Psoas muscle (tissue), 8 donors: ENCODE results near the gene ITIH1. TPM values are rescaled to one million over a fixed set of nuclear protein-coding genes. Genes with fewer than 3 reads are reported as not detected.

Experiments used
- ATAC-seq, 4 donors: fragments of 200-7000 bp; cut with Tn5 transposase; one replicate each; pipeline ENCODE4 v1.9.1; 2020; ENCODE audit warnings: moderate library complexity in 3 of 4, mild to moderate bottlenecking in 2 of 4
- DNase-seq, 2 donors: peaks; one replicate each; pipeline ENCODE4 v3.0.0-alpha.2; 2020
- H3K27ac ChIP-seq: fragments of 200-600 bp; one replicate; pipeline ENCODE4 v1.8.0; 2022
- H3K27me3 ChIP-seq, 3 donors: fragments of 200-600 bp in 1 of 3; one replicate each; pipeline versions ENCODE4 v1.6.1 to v1.8.0; 2013 to 2022; ENCODE audit warnings: low read length in 2 of 3, mild to moderate bottlenecking in 2 of 3, moderate library complexity in 1 of 3; ENCODE audit not compliant: insufficient read depth in 3 of 3
- H3K36me3 ChIP-seq, 2 donors: fragments of 200-600 bp in 1 of 2; one replicate each; pipeline versions ENCODE4 v1.6.1 to v1.8.0; 2013 to 2022; ENCODE audit warnings: low read depth in 1 of 2, mild to moderate bottlenecking in 1 of 2, moderate library complexity in 1 of 2; ENCODE audit not compliant: insufficient read depth in 1 of 2
- H3K4me1 ChIP-seq: fragments of 200-600 bp; one replicate; pipeline ENCODE4 v1.8.0; 2022
- H3K4me3 ChIP-seq: fragments of 200-600 bp; one replicate; pipeline ENCODE4 v1.8.0; 2022; ENCODE audit warnings: mild to moderate bottlenecking
- H3K9me3 ChIP-seq: fragments of 200-600 bp; one replicate; pipeline ENCODE4 v1.8.0; 2022
- WGBS, 3 donors: extraction: QIAGEN DNeasy Blood & Tissue Kit; methylation state at CpG; one replicate each; pipeline versions ENCODE4 v1.1.6 to v1.1.7; 2013; 5-methylcytosine and 5-hydroxymethylcytosine counted together
- intact Hi-C, 2 donors: fragments of 100-400 bp; cut with DNase I; formaldehyde crosslinking; loops; one replicate each; pipeline versions ENCODE4 v1.11.0 to v1.14.2; 2022
- polyA plus RNA-seq, 3 donors: library from polyadenylated mRNA; stranded (reverse); fragments of 200-250 nt; gene quantifications; one replicate each; pipeline ENCODE4 v1.2.3, GENCODE V29; 2013
- total RNA-seq, 4 donors: library from RNA; stranded (reverse); fragmentation: NEBNext Ultra II Directional in 2 of 4; extraction: Animal tissue kit (Norgen Biotek cat#: 25700) in 2 of 4; gene quantifications; one replicate each; pipeline versions ENCODE4 v1.2.1 to v1.2.4, GENCODE V29; 2021 to 2023
- TF ChIP-seq, protein P1 (sequence below): fragments of 200-600 bp; IDR thresholded peaks from one replicate; pipeline ENCODE4 v1.8.0; 2022; ENCODE audit warnings: antibody characterized with exemption
- donor health status: healthy with polysubstance abuse.
- donor health status: DM: no; HTN: no; CAD: no; lungs with moderate emphysema.
- donor health status: Bipolar disorder and iron deficiency.
- donor health status: healthy.
- donor health status: DM: yes; HTN: yes; CAD: no.
- donor health status: DM: no; HTN: no; CAD: no.
- donor health status: DM: no; HTN: no; CAD: no.
- donor health status: DM: yes; HTN: yes; CAD: no.

Gene ITIH1
- total and polyA plus RNA-seq, 7 donors: 0.03 TPM; not detected in 6

DNA sequence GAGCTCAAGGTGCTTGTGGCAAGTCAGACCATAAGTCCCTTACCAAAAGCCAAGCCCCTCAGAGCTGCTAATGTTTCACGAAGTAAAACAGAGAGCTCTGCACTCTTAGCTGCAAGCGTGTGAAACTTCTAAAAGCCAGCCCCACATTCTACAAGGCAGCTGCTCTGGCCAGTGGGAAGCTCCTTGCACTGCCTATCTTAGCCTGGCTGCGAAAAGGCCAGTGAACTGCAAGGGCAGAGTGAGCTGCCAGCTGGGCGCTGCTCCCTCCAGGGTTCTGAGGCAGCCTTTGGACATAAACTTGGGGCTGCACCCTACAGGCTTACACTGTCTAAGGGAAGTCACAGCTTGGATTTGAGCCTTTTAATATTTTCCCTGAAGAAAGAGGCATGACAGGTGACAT lies 59.6 kb downstream of the ITIH1 start:
- H3K4me1 ChIP-seq: peaks cover 84% of the 10 kb centered on the region
- peak in 3 of 4 donors; percentile 27 to 32 (median 30) for ATAC-seq
- DNase-seq: peak in 1 of 2 donors; percentile 72

DNA sequence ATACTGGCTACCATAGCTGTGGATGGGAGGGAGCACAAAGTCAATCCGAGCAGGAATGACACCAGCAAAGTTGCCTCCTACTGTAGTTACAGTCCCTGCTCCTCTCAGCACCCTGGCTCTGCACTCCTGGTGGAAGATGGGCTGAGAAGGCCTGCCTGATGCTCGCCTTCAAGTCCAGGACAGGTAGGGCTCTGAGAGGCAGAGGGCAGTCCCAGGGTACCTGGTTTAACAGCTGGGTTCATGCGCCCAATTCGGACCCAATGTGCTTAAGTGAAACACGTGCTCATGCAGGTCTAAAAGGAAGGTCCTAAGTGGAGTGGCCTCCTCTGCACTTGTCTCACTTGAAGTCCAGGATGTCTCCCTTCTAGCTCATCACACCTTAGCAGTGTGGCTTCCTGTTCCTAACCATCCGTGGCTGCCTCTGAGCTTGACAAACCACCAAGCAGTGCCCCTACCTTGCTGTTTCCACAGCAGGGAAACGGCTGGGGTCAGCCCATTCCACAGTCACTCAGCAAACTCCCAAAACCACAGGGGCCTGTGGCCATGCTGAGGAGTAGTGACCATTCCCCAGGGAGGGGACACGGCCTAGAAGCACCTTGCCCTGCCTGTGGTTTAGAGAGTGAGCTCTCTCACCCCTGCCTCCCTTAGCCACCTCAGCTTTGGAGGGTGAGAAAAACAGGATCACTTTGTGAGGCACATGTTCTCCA lies 61.3 kb downstream of the ITIH1 start:
- H3K9me3 ChIP-seq: no peaks in the 10 kb centered on the region
- DNase-seq (peak in 1 of 2 donors; percentile 13), ATAC-seq (no peak)
- peaks cover 86% of the 10 kb centered on the region for H3K4me1 ChIP-seq
- TF ChIP-seq, protein P1, sequence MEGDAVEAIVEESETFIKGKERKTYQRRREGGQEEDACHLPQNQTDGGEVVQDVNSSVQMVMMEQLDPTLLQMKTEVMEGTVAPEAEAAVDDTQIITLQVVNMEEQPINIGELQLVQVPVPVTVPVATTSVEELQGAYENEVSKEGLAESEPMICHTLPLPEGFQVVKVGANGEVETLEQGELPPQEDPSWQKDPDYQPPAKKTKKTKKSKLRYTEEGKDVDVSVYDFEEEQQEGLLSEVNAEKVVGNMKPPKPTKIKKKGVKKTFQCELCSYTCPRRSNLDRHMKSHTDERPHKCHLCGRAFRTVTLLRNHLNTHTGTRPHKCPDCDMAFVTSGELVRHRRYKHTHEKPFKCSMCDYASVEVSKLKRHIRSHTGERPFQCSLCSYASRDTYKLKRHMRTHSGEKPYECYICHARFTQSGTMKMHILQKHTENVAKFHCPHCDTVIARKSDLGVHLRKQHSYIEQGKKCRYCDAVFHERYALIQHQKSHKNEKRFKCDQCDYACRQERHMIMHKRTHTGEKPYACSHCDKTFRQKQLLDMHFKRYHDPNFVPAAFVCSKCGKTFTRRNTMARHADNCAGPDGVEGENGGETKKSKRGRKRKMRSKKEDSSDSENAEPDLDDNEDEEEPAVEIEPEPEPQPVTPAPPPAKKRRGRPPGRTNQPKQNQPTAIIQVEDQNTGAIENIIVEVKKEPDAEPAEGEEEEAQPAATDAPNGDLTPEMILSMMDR: no peak
- intact Hi-C loops: no loop called here
- H3K27me3 ChIP-seq: no peaks in the 10 kb centered on the region
- WGBS, 3 donors: 75 to 96% (median 79%) methylated on average over 8 of the region's 8 CpGs
- no peak overlapping the region for H3K4me3 ChIP-seq
- H3K36me3 ChIP-seq: peaks cover 0 to 14% of the 10 kb centered on the region in 2 donors
- H3K27ac ChIP-seq: peak overlapping the region; percentile 97

More for the DNA sequence above, 59.6 kb downstream of the ITIH1 start:
- intact Hi-C loops: no loop called here
- H3K27me3 ChIP-seq: no peaks in the 10 kb centered on the region
- H3K27ac ChIP-seq: peak overlapping the region; percentile 97
- peaks cover 0 to 22% of the 10 kb centered on the region in 2 donors for H3K36me3 ChIP-seq
- WGBS, 3 donors: 26 to 31% (median 31%) methylated on average over 4 of the region's 4 CpGs
- TF ChIP-seq, protein P1: no peak
- no peaks in the 10 kb centered on the region for H3K9me3 ChIP-seq
- peak overlapping the region; percentile 75 for H3K4me3 ChIP-seq

DNA sequence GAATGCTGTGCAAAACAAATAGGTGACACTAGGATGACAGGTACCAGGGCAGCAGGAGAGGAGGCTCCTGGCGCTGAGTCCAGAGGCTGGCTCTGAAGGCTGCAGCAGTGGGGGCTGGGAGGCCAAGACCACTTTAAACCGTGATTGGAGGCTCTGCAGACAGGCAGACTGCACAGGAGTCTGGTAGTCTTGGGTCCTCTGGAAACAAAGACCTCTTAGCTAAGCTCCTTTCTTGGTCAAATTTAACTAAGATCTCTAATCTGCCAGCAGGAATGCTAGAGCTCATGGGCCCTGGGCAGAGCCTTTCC lies 61.8 kb downstream of the ITIH1 start:
- Histone ChIP-seq H3K27me3 (no peaks in the 10 kb centered on the region), H3K4me1 (peaks cover 86% of the 10 kb centered on the region), H3K4me3 (no peak overlapping the region), H3K36me3 (peaks cover 0 to 14% of the 10 kb centered on the region in 2 donors), H3K27ac (peak overlapping the region; percentile 97), H3K9me3 (no peaks in the 10 kb centered on the region)
- ATAC-seq (no peak), DNase-seq (peak in 1 of 2 donors; percentile 24)
- 62 to 86% (median 76%) methylated on average over 2 of the region's 2 CpGs for WGBS, 3 donors
- TF ChIP-seq, protein P1: no peak
- intact Hi-C loops: no loop called here

DNA sequence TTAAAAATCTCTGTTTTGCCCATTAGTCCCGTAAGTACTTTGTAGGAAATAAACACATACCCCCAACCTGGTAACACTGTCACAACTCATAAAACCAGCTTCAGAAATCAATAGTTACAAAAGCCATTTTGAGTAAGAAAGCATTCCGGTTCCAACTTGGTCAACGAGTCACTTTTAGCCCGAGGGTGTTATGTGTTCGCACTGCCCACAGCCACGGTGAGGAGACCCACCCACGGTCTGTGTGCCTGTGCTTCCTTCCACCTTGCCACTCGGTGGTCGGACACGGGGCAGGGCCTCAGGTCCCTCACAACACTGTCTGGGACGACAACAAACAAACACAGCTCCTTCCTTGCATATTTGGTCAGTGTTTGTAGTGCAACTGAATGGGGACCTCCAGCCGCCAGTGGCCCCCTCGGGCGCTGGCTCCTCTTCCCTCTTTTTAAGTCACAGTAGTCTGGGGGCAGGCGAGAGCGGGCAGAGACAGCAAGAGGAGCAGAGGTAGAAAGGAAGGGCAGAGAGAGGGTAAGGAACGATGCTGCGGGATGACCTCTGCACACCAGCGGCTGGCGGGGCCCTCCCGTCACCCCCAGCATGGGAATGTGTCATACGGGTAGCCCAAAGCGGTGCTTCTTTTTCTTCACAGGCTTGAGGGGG lies 62.6 kb downstream of the ITIH1 start:
- Histone ChIP-seq H3K4me1 (peaks cover 92% of the 10 kb centered on the region), H3K36me3 (peaks cover 0 to 14% of the 10 kb centered on the region in 2 donors), H3K9me3 (no peaks in the 10 kb centered on the region), H3K4me3 (peak overlapping the region; percentile 56), H3K27me3 (no peaks in the 10 kb centered on the region), H3K27ac (peak overlapping the region; percentile 97)
- TF ChIP-seq, protein P1: no peak
- intact Hi-C loops: no loop called here
- 64 to 90% (median 76%) methylated on average over 23 of the region's 23 CpGs for WGBS, 3 donors
- DNase-seq (peak in 1 of 2 donors; percentile 35), ATAC-seq (no peak)
